Measurements from ENCODE around the gene POU5F2. TPM values are rescaled to one million over a fixed set of nuclear protein-coding genes. Genes with fewer than 3 reads are reported as not detected.

POU5F2 gene
- total and polyA plus RNA-seq, 9 of the 15 experiments (the other 6 are each of a cell fraction or from before 2014, with no cell fraction given), result 0.01 to 0.40 (median 0.18) TPM; not detected in 2

GRCh38 chr5:93726595-93726994 is 14.8 kb downstream of the POU5F2 start:
- no TSS peak for BruUV-seq (replicated peaks)
- intact Hi-C loops (cut with micrococcal nuclease), result no loop called here
- no peak for TF ChIP-seq CREB1 (IDR thresholded peaks at IDR 0.05)
- TF ChIP-seq CREB1 (CRISPR knock-in tag; IDR thresholded peaks at IDR 0.05), result no peak
- TF ChIP-seq NFE2 (IDR thresholded peaks at IDR 0.05; ENCODE audit: low read depth), result no peak
- TF ChIP-seq THRB (CRISPR knock-in tag; conservative IDR thresholded peaks at IDR 0.05), result no peak
- no peak for TF ChIP-seq PHF8 (IDR thresholded peaks at IDR 0.05; ENCODE audit: borderline replicate concordance, low read length)
- no peak for TF ChIP-seq TAF7 (tag; IDR thresholded peaks at IDR 0.05)
- no peak for TF ChIP-seq ZNF668 (CRISPR knock-in tag; IDR thresholded peaks at IDR 0.05)
- no peak for TF ChIP-seq ZBTB9 (CRISPR knock-in tag; IDR thresholded peaks at IDR 0.05)
- TF ChIP-seq ZBTB49 (CRISPR knock-in tag; IDR thresholded peaks at IDR 0.05; ENCODE audit: borderline replicate concordance), result no peak
- TF ChIP-seq ZBTB12 (CRISPR knock-in tag; IDR thresholded peaks at IDR 0.05), result no peak
- TF ChIP-seq GABPB1 (CRISPR knock-in tag; IDR thresholded peaks at IDR 0.05), result no peak
- no peak for TF ChIP-seq ZNF165 (CRISPR knock-in tag; IDR thresholded peaks at IDR 0.05; ENCODE audit: borderline replicate concordance)
- no peak for TF ChIP-seq SMARCC2 (IDR thresholded peaks at IDR 0.05; ENCODE audit: low read depth)
- TF ChIP-seq FOXJ2 (tag; IDR thresholded peaks at IDR 0.05), result no peak

More at GRCh38 chr5:93726595-93726994, 14.8 kb downstream of the POU5F2 start:
- no peaks in the 10 kb centered on the region for H3K9me1 ChIP-seq (ENCODE audit: control insufficient read depth, insufficient read depth, low read length)
- no peaks in the 10 kb centered on the region for H3K27me3 ChIP-seq (ENCODE audit: control insufficient read depth in 2 of 2, insufficient read depth in 2 of 2, low read length in 2 of 2)
- no peak overlapping the region for H3K27ac ChIP-seq (ENCODE audit: extremely low read depth, low read depth, low read length)
- no peaks in the 10 kb centered on the region for H3K4me1 ChIP-seq (replicated peaks in 1 of 2; ENCODE audit: control insufficient read depth in 2 of 2, insufficient read depth in 2 of 2, low read length in 2 of 2)
- H3K36me3 ChIP-seq (ENCODE audit: control insufficient read depth, insufficient read depth, low read length), result no peaks in the 10 kb centered on the region
- H3K4me3 ChIP-seq, result no peak overlapping the region
- H4K20me1 ChIP-seq (replicated peaks; ENCODE audit: control insufficient read depth, insufficient read depth, low read length), result no peaks in the 10 kb centered on the region
- 0% methylated on average over 1 of the region's 1 CpG for WGBS (ENCODE audit: insufficient coverage, low coverage, missing lambda C conversion rate)
- H3K9me3 ChIP-seq (replicated peaks; ENCODE audit: control insufficient read depth, insufficient read depth, low read depth, low read length), result no peaks in the 10 kb centered on the region
- no peaks in the 10 kb centered on the region for H3K79me2 ChIP-seq (ENCODE audit: control insufficient read depth, insufficient read depth, low read length)
- FAIRE-seq (no peak), ATAC-seq (no peak), DNase-seq (ENCODE audit: extremely low read depth in 1 of 4, low spot score in 3 of 4) (no peak)
- H2AFZ ChIP-seq (ENCODE audit: low read depth, low read length), result no peak overlapping the region
- no peak overlapping the region for H3K4me2 ChIP-seq (ENCODE audit: insufficient read depth, low read length)
- no peak overlapping the region for H3K9ac ChIP-seq (ENCODE audit: insufficient read depth in 1 of 2, low read depth in 2 of 2, low read length in 2 of 2)
- CTCF ChIA-PET (ENCODE audit: low intra/inter-chr PET ratio), result no interaction called here
- in situ Hi-C loops (cut with MboI), result no loop called here
- POLR2A ChIA-PET, result no interaction called here

Data from K562 (cell line).